Activated CD8-positive, alpha-beta memory T cell treated with anti-CD3 and anti-CD28 coated beads for 4 hours (primary cell): ENCODE results near the gene POLDIP2.

Experiments used
- DNase-seq, 2 donors: peaks; one replicate each; pipeline ENCODE4 v3.0.0-alpha.2; 2020; ENCODE audit warnings: low read depth in 2 of 2

Gene POLDIP2

GRCh38 chr17:28317099-28317965 lies 40.0 kb downstream of the POLDIP2 start:
- DNase-seq, result no peak

GRCh38 chr17:28315846-28316705 lies 41.3 kb downstream of the POLDIP2 start:
- no peak for DNase-seq

- no peak for DNase-seq
These were observed 43.5 kb downstream of the POLDIP2 start for GRCh38 chr17:28313841-28314240.

GRCh38 chr17:28306954-28307401 lies 50.3 kb downstream of the POLDIP2 start:
- DNase-seq, result no peak

GRCh38 chr17:28298449-28298848 lies 58.9 kb downstream of the POLDIP2 start:
- DNase-seq, result no peak
